Liver (tissue), 9 donors: ENCODE results near the gene SP9. TPM values are rescaled to one million over a fixed set of nuclear protein-coding genes. Genes with fewer than 3 reads are reported as not detected.

Experiments used
- DNase-seq: peaks from one replicate; pipeline ENCODE4 v3.0.0-alpha.2; 2017; ENCODE audit warnings: low spot score
- H3K27ac ChIP-seq, 2 donors: one replicate each; pipeline ENCODE4 v1.7.0; 2013; ENCODE audit warnings: inconsistent platforms in 2 of 2, low read length in 2 of 2, control low read depth in 1 of 2, low read depth in 1 of 2, mild to moderate bottlenecking in 1 of 2
- H3K27me3 ChIP-seq, 4 donors: one replicate each; pipeline versions ENCODE4 v1.6.1 to v1.7.0; 2013; ENCODE audit warnings: low read length in 3 of 4, inconsistent platforms in 1 of 4, mild to moderate bottlenecking in 1 of 4, moderate library complexity in 1 of 4; ENCODE audit not compliant: control insufficient read depth in 4 of 4, insufficient read depth in 4 of 4
- H3K36me3 ChIP-seq, 4 donors: one replicate each; pipeline versions ENCODE4 v1.6.1 to v1.7.0; 2013; ENCODE audit warnings: low read length in 3 of 4, mild to moderate bottlenecking in 3 of 4, low read depth in 1 of 4, moderate library complexity in 1 of 4; ENCODE audit not compliant: control insufficient read depth in 4 of 4, insufficient read depth in 3 of 4
- H3K4me1 ChIP-seq, 4 donors: one replicate each; pipeline versions ENCODE4 v1.6.1 to v1.7.0; 2013; ENCODE audit warnings: low read length in 3 of 4, mild to moderate bottlenecking in 3 of 4, moderate library complexity in 1 of 4; ENCODE audit not compliant: control insufficient read depth in 4 of 4, insufficient read depth in 4 of 4
- H3K4me3 ChIP-seq, 3 donors: one replicate each; pipeline versions ENCODE4 v1.6.1 to v1.7.0; 2013; ENCODE audit warnings: low read length in 3 of 3, control low read depth in 1 of 3, low read depth in 1 of 3, mild to moderate bottlenecking in 1 of 3
- H3K9ac ChIP-seq, 2 donors: one replicate each; pipeline ENCODE4 v1.7.0; 2013; ENCODE audit warnings: low read length in 2 of 2, mild to moderate bottlenecking in 2 of 2, moderate library complexity in 2 of 2, control low read depth in 1 of 2, low read depth in 1 of 2
- H3K9me3 ChIP-seq, 4 donors: one replicate each; pipeline versions ENCODE4 v1.6.1 to v1.7.0; 2013; ENCODE audit warnings: low read length in 3 of 4; ENCODE audit not compliant: control insufficient read depth in 4 of 4
- ATF3 ChIP-seq: IDR thresholded peaks from 2 replicates; pipeline ENCODE4 v1.6.1; 2016; ENCODE audit warnings: antibody characterized with exemption
- CTCF ChIP-seq: fragments of 150-350 bp; IDR thresholded peaks from 2 replicates; pipeline ENCODE4 v1.5.1; 2017; ENCODE audit warnings: improper control_type of control experiment, low read depth, low read length; ENCODE audit not compliant: missing input control
- EGR1 ChIP-seq, 2 donors: IDR thresholded peaks; 2 replicates each; pipeline ENCODE4 v1.6.1; 2016 to 2018; ENCODE audit warnings: antibody characterized with exemption in 2 of 2, low read depth in 2 of 2
- FOXA1 ChIP-seq: IDR thresholded peaks from 2 replicates; pipeline ENCODE4 v1.6.1; 2016; ENCODE audit warnings: antibody characterized with exemption
- FOXA2 ChIP-seq: IDR thresholded peaks from 2 replicates; pipeline ENCODE4 v1.6.1; 2016; ENCODE audit warnings: antibody characterized with exemption
- GABPA ChIP-seq, 2 donors: IDR thresholded peaks in 1 of 2; conservative IDR thresholded peaks in 1 of 2; 2 replicates each; pipeline ENCODE4 v1.6.1; 2016; ENCODE audit warnings: antibody characterized with exemption in 2 of 2, mild to moderate bottlenecking in 1 of 2, moderate library complexity in 1 of 2
- HNF4A ChIP-seq, 2 donors: conservative IDR thresholded peaks; 2 replicates each; pipeline ENCODE4 v1.6.1; 2016; ENCODE audit warnings: antibody characterized with exemption in 2 of 2, mild to moderate bottlenecking in 2 of 2
- HNF4G ChIP-seq: IDR thresholded peaks from 2 replicates; pipeline ENCODE4 v1.6.1; 2016; ENCODE audit warnings: antibody characterized with exemption
- JUND ChIP-seq, 2 donors: IDR thresholded peaks; 2 replicates each; pipeline ENCODE4 v1.6.1; 2016; ENCODE audit warnings: antibody characterized with exemption in 2 of 2
- MAX ChIP-seq: IDR thresholded peaks from 2 replicates; pipeline ENCODE4 v1.6.1; 2016; ENCODE audit warnings: antibody characterized with exemption
- RAD21 ChIP-seq, 2 donors: IDR thresholded peaks; 2 replicates each; pipeline ENCODE4 v1.6.1; 2016; ENCODE audit warnings: antibody characterized with exemption in 2 of 2, mild to moderate bottlenecking in 2 of 2
- REST ChIP-seq: IDR thresholded peaks from 2 replicates; pipeline ENCODE4 v1.6.1; 2016; ENCODE audit warnings: antibody characterized with exemption, mild to moderate bottlenecking
- RXRA ChIP-seq, 2 donors: IDR thresholded peaks; 2 replicates each; pipeline ENCODE4 v1.6.1; 2017 to 2018; ENCODE audit warnings: antibody characterized with exemption in 2 of 2, mild to moderate bottlenecking in 1 of 2
- SP1 ChIP-seq: IDR thresholded peaks from 2 replicates; pipeline ENCODE4 v1.6.1; 2018; ENCODE audit warnings: antibody characterized with exemption, mild to moderate bottlenecking
- TAF1 ChIP-seq: conservative IDR thresholded peaks from 2 replicates; pipeline ENCODE4 v1.6.1; 2016; ENCODE audit warnings: antibody characterized with exemption, mild to moderate bottlenecking
- YY1 ChIP-seq: IDR thresholded peaks from 2 replicates; pipeline ENCODE4 v1.6.1; 2016; ENCODE audit warnings: antibody characterized with exemption, mild to moderate bottlenecking
- WGBS: extraction: QIAGEN DNeasy Blood & Tissue Kit; methylation state at CpG from one replicate; pipeline ENCODE4 v1.1.7; 2013; 5-methylcytosine and 5-hydroxymethylcytosine counted together
- polyA plus RNA-seq, 2 donors: library from polyadenylated mRNA; stranded (reverse) in 1 of 2; unstranded in 1 of 2; fragments of 200-250 nt in 1 of 2; fragments of >200 nt in 1 of 2; fragmentation: Nextera tagmentation in 1 of 2; extraction: Ambion mirVana in 1 of 2; gene quantifications; one replicate each; pipeline versions ENCODE4 v1.2.1 to v1.2.3, GENCODE V29; 2013 to 2015
- total RNA-seq, 2 donors: library from RNA; depleted of rRNA; stranded (reverse); fragments of >200 nt; gene quantifications; one replicate each; pipeline ENCODE4 v1.2.3, GENCODE V29; 2014
- donor health status: healthy.
- donor health status: healthy.
- donor health status: healthy.
- donor health status: healthy.
- donor health status: healthy.

SP9 gene
- total and polyA plus RNA-seq, 4 donors = not detected

GRCh38 chr2:174331595-174332216 is 3.0 kb upstream of the SP9 start:
- Histone ChIP-seq H3K27ac (no peak overlapping the region), H3K4me3 (no peak overlapping the region), H3K27me3 (peaks cover 10 to 65% (median 36%) of the 10 kb centered on the region in 4 donors), H3K4me1 (peaks cover 9 to 35% (median 28%) of the 10 kb centered on the region in 4 donors), H3K9ac (no peak overlapping the region), H3K9me3 (peaks cover 0 to 5% (median 0%) of the 10 kb centered on the region in 4 donors), H3K36me3 (no peaks in the 10 kb centered on the region)
- no peak for DNase-seq
- 15% methylated on average over 11 of the region's 11 CpGs for WGBS
- TF ChIP-seq TAF1 (no peak), REST (no peak), HNF4A (conservative IDR thresholded peaks at IDR 0.05) (no peak), GABPA (IDR thresholded peaks at IDR 0.05 in 1 of 2, conservative IDR thresholded peaks at IDR 0.05 in 1 of 2) (no peak), CTCF (no peak), ATF3 (no peak), RAD21 (IDR thresholded peaks at IDR 0.05) (no peak), SP1 (no peak), JUND (IDR thresholded peaks at IDR 0.05) (no peak), RXRA (IDR thresholded peaks at IDR 0.05) (no peak), EGR1 (IDR thresholded peaks at IDR 0.05; ENCODE audit: low read depth in 2 of 2) (no peak)

GRCh38 chr2:174332217-174332963 is 2.4 kb upstream of the SP9 start:
- H3K9me3 ChIP-seq = peaks cover 0 to 8% (median 0%) of the 10 kb centered on the region in 4 donors
- H3K4me3 ChIP-seq = no peak overlapping the region
- no peak overlapping the region for H3K9ac ChIP-seq
- no peaks in the 10 kb centered on the region for H3K36me3 ChIP-seq
- no peak overlapping the region for H3K27ac ChIP-seq
- 8% methylated on average over 31 of the region's 31 CpGs for WGBS
- DNase-seq = no peak
- TF ChIP-seq FOXA2 (no peak), JUND (IDR thresholded peaks at IDR 0.05) (no peak), EGR1 (IDR thresholded peaks at IDR 0.05; ENCODE audit: low read depth in 2 of 2) (no peak), REST (no peak), RAD21 (IDR thresholded peaks at IDR 0.05) (no peak), MAX (no peak), SP1 (no peak), GABPA (IDR thresholded peaks at IDR 0.05 in 1 of 2, conservative IDR thresholded peaks at IDR 0.05 in 1 of 2) (no peak), HNF4G (no peak), RXRA (IDR thresholded peaks at IDR 0.05) (no peak), YY1 (no peak), FOXA1 (no peak)
- peaks cover 4 to 34% (median 30%) of the 10 kb centered on the region in 4 donors for H3K4me1 ChIP-seq
- peaks cover 5 to 58% (median 30%) of the 10 kb centered on the region in 4 donors for H3K27me3 ChIP-seq
